A673 (cell line): ENCODE data around the gene TPD52L2. TPM values are rescaled to one million over a fixed set of nuclear protein-coding genes. Genes with fewer than 3 reads are reported as not detected.

Source experiments
- BruUV-seq: library from RNA; stranded (reverse); fragments of 400-500 nt; replicated peaks from 2 replicates; lab custom pipeline; 2021; lab: Mats Ljungman, UMichigan
- CTCF ChIA-PET: fragments of 300-600 bp; sonication (Branson Sonifier 250); formaldehyde crosslinking; loops from one replicate; lab custom pipeline; 2022; ENCODE audit warnings: antibody characterized with exemption; lab: Charles Lee
- POLR2A ChIA-PET: fragments of 300-600 bp; sonication (Branson Sonifier 250); formaldehyde crosslinking; loops from one replicate; lab custom pipeline; 2022; ENCODE audit warnings: antibody characterized with exemption; ENCODE audit not compliant: low non-redundant PET; lab: Charles Lee
- DNase-seq: peaks from one replicate; pipeline ENCODE4 v3.0.0-alpha.2; 2015; ENCODE audit warnings: low spot score
- H3K27ac ChIP-seq: fragments of 200-600 bp; sonication (generic); 2 replicates; pipeline ENCODE4 v1.5.1; 2016; ENCODE audit warnings: mixed run types, low read depth, mild to moderate bottlenecking, mixed read lengths, antibody characterized with exemption, low read length; ENCODE audit not compliant: poor library complexity, severe bottlenecking
- H3K27me3 ChIP-seq: fragments of 200-600 bp; sonication (generic); replicated peaks from 2 replicates; pipeline ENCODE4 v1.6.1; 2017; ENCODE audit warnings: mixed run types, low read depth, mild to moderate bottlenecking, mixed read lengths, antibody characterized with exemption, low read length; ENCODE audit not compliant: insufficient read depth, poor library complexity
- H3K36me3 ChIP-seq: fragments of 200-600 bp; sonication (generic); 2 replicates; pipeline ENCODE4 v1.6.1; 2016; ENCODE audit warnings: mixed run types, mild to moderate bottlenecking, mixed read lengths, antibody characterized with exemption, low read length; ENCODE audit not compliant: insufficient read depth, poor library complexity, severe bottlenecking
- H3K4me1 ChIP-seq: fragments of 200-600 bp; sonication (generic); 2 replicates; pipeline ENCODE4 v1.6.1; 2017; ENCODE audit warnings: mixed run types, mild to moderate bottlenecking, mixed read lengths, antibody characterized with exemption, low read length; ENCODE audit not compliant: insufficient read depth, poor library complexity, severe bottlenecking
- H3K4me3 ChIP-seq: fragments of 200-600 bp; sonication (generic); 2 replicates; pipeline ENCODE4 v1.5.1; 2016; ENCODE audit warnings: low read depth, mixed run types, mild to moderate bottlenecking, mixed read lengths, low read length; ENCODE audit not compliant: poor library complexity, severe bottlenecking
- H3K9me3 ChIP-seq: fragments of 200-600 bp; sonication (generic); 2 replicates; pipeline ENCODE4 v1.6.1; 2016; ENCODE audit warnings: mixed run types, low read depth, mild to moderate bottlenecking, mixed read lengths, antibody characterized with exemption, low read length; ENCODE audit not compliant: poor library complexity, severe bottlenecking
- CTCF ChIP-seq: fragments of 300-800, 200-600 bp; sonication (generic); conservative IDR thresholded peaks from 2 replicates; pipeline ENCODE4 v1.5.1; 2017; ENCODE audit warnings: low read depth, mild to moderate bottlenecking, antibody characterized with exemption, low read length, moderate library complexity, mixed read lengths
- EZH2 ChIP-seq: fragments of 200-600 bp; sonication (generic); IDR thresholded peaks from 2 replicates; pipeline ENCODE4 v1.6.1; 2017; ENCODE audit warnings: borderline replicate concordance, low read depth, mild to moderate bottlenecking, mixed read lengths, antibody characterized with exemption, low read length; ENCODE audit not compliant: poor library complexity, severe bottlenecking
- intact Hi-C: fragments of 100-400 bp; cut with micrococcal nuclease; formaldehyde crosslinking; loops from one replicate; pipeline ENCODE4 v1.10.0; 2022; ENCODE audit not compliant: unreplicated experiment
- total RNA-seq: library from RNA; stranded (reverse); gene quantifications from 2 replicates; pipeline ENCODE4 v1.2.3, GENCODE V29; 2021

The TPD52L2 gene
- total RNA-seq, 1 experiment from 2014 or later: 89.9 TPM

- no peak overlapping the region for H3K27ac ChIP-seq
- no TSS peak for BruUV-seq
- peaks cover 42% of the 10 kb centered on the region for H3K27me3 ChIP-seq
- H3K4me3 ChIP-seq: no peak overlapping the region
- H3K9me3 ChIP-seq: no peaks in the 10 kb centered on the region
- ChIA-PET POLR2A (no interaction called here), CTCF (no interaction called here)
- intact Hi-C loops: no loop called here
- DNase-seq: no peak
- H3K36me3 ChIP-seq: no peaks in the 10 kb centered on the region
- H3K4me1 ChIP-seq: no peaks in the 10 kb centered on the region
- TF ChIP-seq CTCF (no peak), EZH2 (no peak)
Measured at GRCh38 chr20:63828545-63828944, 36.5 kb upstream of the TPD52L2 start.

- no peaks in the 10 kb centered on the region for H3K4me1 ChIP-seq
- intact Hi-C loops: no loop called here
- no peaks in the 10 kb centered on the region for H3K36me3 ChIP-seq
- BruUV-seq: no TSS peak
- no peak for DNase-seq
- no peak overlapping the region for H3K4me3 ChIP-seq
- TF ChIP-seq EZH2 (no peak), CTCF (no peak)
- no peak overlapping the region for H3K27ac ChIP-seq
- H3K9me3 ChIP-seq: no peaks in the 10 kb centered on the region
- peaks cover 40% of the 10 kb centered on the region for H3K27me3 ChIP-seq
- ChIA-PET CTCF (no interaction called here), POLR2A (no interaction called here)
Measured at GRCh38 chr20:63828951-63829350, 36.1 kb upstream of the TPD52L2 start.

GRCh38 chr20:63829603-63829944 lies 35.5 kb upstream of the TPD52L2 start:
- CTCF ChIA-PET: no interaction called here

More at GRCh38 chr20:63829603-63829944, 35.5 kb upstream of the TPD52L2 start:
- POLR2A ChIA-PET: no interaction called here
- no peak overlapping the region for H3K27ac ChIP-seq
- peak overlapping the region; percentile 50 for H3K4me3 ChIP-seq
- H3K36me3 ChIP-seq: no peaks in the 10 kb centered on the region
- no peaks in the 10 kb centered on the region for H3K4me1 ChIP-seq
- no peaks in the 10 kb centered on the region for H3K9me3 ChIP-seq
- intact Hi-C loops: no loop called here
- TF ChIP-seq CTCF (no peak), EZH2 (no peak)
- no TSS peak for BruUV-seq
- H3K27me3 ChIP-seq: peaks cover 38% of the 10 kb centered on the region
- DNase-seq: no peak
